A204.1 (cell line): ENCODE results near the gene WDR48.
"Not testable (repeated sequence)": the region's sequence is repeated elsewhere in the genome, so short reads cannot be mapped to it uniquely, and the experiment has no call there.

Source experiments
- FAIRE-seq: peaks from 2 replicates; lab custom pipeline; 2012; peaks lifted over from hg19 to GRCh38; lab: Jason Lieb, UNC

Gene WDR48

GRCh38 chr3:39051649-39052561, at the start of gene WDR48, which contains the start of gene SCN11A:
WDR48 (plus strand) TSS chr3:39052016; CDS start chr3:39052026, 10 bp downstream.
SCN11A (minus strand) TSS chr3:39051944; CDS start chr3:38950362, 101,582 bp downstream.
- FAIRE-seq: no peak

- FAIRE-seq: no peak
Measured at GRCh38 chr3:39005295-39005694, 46.5 kb upstream of the WDR48 start.

- FAIRE-seq: no peak
Measured at GRCh38 chr3:39011191-39011736, 40.6 kb upstream of the WDR48 start.

GRCh38 chr3:39013289-39013688, 38.5 kb upstream of the WDR48 start:
- FAIRE-seq: no peak

- FAIRE-seq: no peak
Measured at GRCh38 chr3:39013921-39014509, 37.8 kb upstream of the WDR48 start.

GRCh38 chr3:39015418-39015817, 36.4 kb upstream of the WDR48 start:
- FAIRE-seq: no peak

GRCh38 chr3:39019299-39019698, 32.5 kb upstream of the WDR48 start:
- FAIRE-seq: no peak

- no peak for FAIRE-seq
Measured at GRCh38 chr3:39021029-39021428, 30.8 kb upstream of the WDR48 start.

GRCh38 chr3:39021465-39022285, 30.1 kb upstream of the WDR48 start:
- no peak for FAIRE-seq

GRCh38 chr3:39022286-39022630, 29.6 kb upstream of the WDR48 start:
- no peak for FAIRE-seq

- no peak for FAIRE-seq
Measured at GRCh38 chr3:39024497-39024896, 27.3 kb upstream of the WDR48 start.

GRCh38 chr3:39025222-39025970, 26.4 kb upstream of the WDR48 start:
- no peak for FAIRE-seq

GRCh38 chr3:39028546-39028945, 23.3 kb upstream of the WDR48 start:
- no peak for FAIRE-seq

GRCh38 chr3:39029556-39029955, 22.3 kb upstream of the WDR48 start:
- FAIRE-seq: no peak

- no peak for FAIRE-seq
Measured at GRCh38 chr3:39038165-39038564, 13.7 kb upstream of the WDR48 start.

- FAIRE-seq: no peak
Measured at GRCh38 chr3:39050029-39050428, 1.8 kb upstream of the WDR48 start.

- FAIRE-seq: no peak
Measured at GRCh38 chr3:39052583-39052982, 767 bp downstream of the WDR48 start.

GRCh38 chr3:39053696-39054095, 1.9 kb downstream of the WDR48 start:
- FAIRE-seq: no peak

GRCh38 chr3:39056151-39056550, 4.3 kb downstream of the WDR48 start:
- no peak for FAIRE-seq

- FAIRE-seq: not testable (repeated sequence)
Measured at GRCh38 chr3:39061228-39061627, 9.4 kb downstream of the WDR48 start.

GRCh38 chr3:39062180-39062579, 10.4 kb downstream of the WDR48 start:
- FAIRE-seq: no peak

- FAIRE-seq: no peak
Measured at GRCh38 chr3:39063143-39063542, 11.3 kb downstream of the WDR48 start.
